NCI-H446 treated with DMSO at 0.1 percent for 48 hours (cell line): ENCODE data around the gene WNT3.

Source experiments
- DNase-seq: peaks from one replicate; lab custom pipeline; 2025; lab: John Stamatoyannopoulos, UW

Gene WNT3

GRCh38 chr17:46730679-46731078 lies 87.8 kb downstream of the WNT3 start:
- no peak for DNase-seq

- no peak for DNase-seq
Measured at GRCh38 chr17:46730026-46730425, 88.5 kb downstream of the WNT3 start.

GRCh38 chr17:46727572-46728348 lies 90.7 kb downstream of the WNT3 start:
- no peak for DNase-seq

GRCh38 chr17:46726206-46726605 lies 92.3 kb downstream of the WNT3 start:
- DNase-seq: no peak

- no peak for DNase-seq
Measured at GRCh38 chr17:46722662-46723285, 95.7 kb downstream of the WNT3 start.

GRCh38 chr17:46720408-46720807 lies 98.1 kb downstream of the WNT3 start:
- DNase-seq: no peak

GRCh38 chr17:46719891-46720290 lies 98.6 kb downstream of the WNT3 start:
- no peak for DNase-seq

- no peak for DNase-seq
Measured at GRCh38 chr17:46717999-46718398, 100.5 kb downstream of the WNT3 start.
